H1 (cell line): ENCODE results near the gene ZNF423. TPM values are rescaled to one million over a fixed set of nuclear protein-coding genes. Genes with fewer than 3 reads are reported as not detected.

Experiments used
- CTCF ChIA-PET: fragments of 300-600 bp; sonication (Branson Sonifier 250); formaldehyde crosslinking; loops from one replicate; lab custom pipeline; 2021; ENCODE audit not compliant: partially characterized antibody; lab: Charles Lee
- POLR2A ChIA-PET: fragments of 300-600 bp; sonication (Branson Sonifier 250); formaldehyde crosslinking; loops from one replicate; lab custom pipeline; 2021; ENCODE audit warnings: inconsistent platforms; ENCODE audit not compliant: partially characterized antibody; lab: Charles Lee
- DNase-seq, 2 experiments: peaks; one replicate each; pipeline versions ENCODE4 v3.0.0 to v3.0.0-alpha.2; 2010 to 2022; ENCODE audit warnings: low spot score in 2 of 2, low read depth in 1 of 2, mixed read lengths in 1 of 2
- FAIRE-seq: peaks from 2 replicates; lab custom pipeline; 2011; peaks lifted over from hg19 to GRCh38; lab: Jason Lieb, UNC
- H2AFZ ChIP-seq: 2 replicates; pipeline ENCODE4 v1.8.1; 2012; ENCODE audit warnings: low read length, inconsistent platforms
- H2AK5ac ChIP-seq: 2 replicates; pipeline ENCODE4 v1.6.1; 2013; ENCODE audit warnings: low read depth, low read length
- H2BK120ac ChIP-seq: replicated peaks from 2 replicates; pipeline ENCODE3; 2013; ENCODE audit warnings: low read depth, low read length, inconsistent platforms
- H2BK12ac ChIP-seq: 2 replicates; pipeline ENCODE4 v1.6.1; 2013; ENCODE audit warnings: low read depth, low read length
- H2BK15ac ChIP-seq: 2 replicates; pipeline ENCODE4 v1.6.1; 2013; ENCODE audit warnings: low read length
- H2BK20ac ChIP-seq: 2 replicates; pipeline ENCODE4 v1.6.1; 2013; ENCODE audit warnings: low read length
- H2BK5ac ChIP-seq: 2 replicates; pipeline ENCODE4 v1.6.1; 2013; ENCODE audit warnings: low read depth, low read length
- H3K14ac ChIP-seq: 2 replicates; pipeline ENCODE4 v1.6.1; 2013; ENCODE audit warnings: inconsistent platforms; ENCODE audit not compliant: insufficient read length
- H3K18ac ChIP-seq: 2 replicates; pipeline ENCODE4 v1.6.1; 2013; ENCODE audit warnings: low read length; ENCODE audit errors: extremely low read depth
- H3K23ac ChIP-seq: 2 replicates; pipeline ENCODE4 v1.6.1; 2013; ENCODE audit warnings: inconsistent platforms; ENCODE audit not compliant: insufficient read length
- H3K23me2 ChIP-seq: 2 replicates; pipeline ENCODE4 v1.6.1; 2013; ENCODE audit warnings: low read depth, low read length
- H3K27ac ChIP-seq: 2 replicates; pipeline ENCODE4 v1.6.1; 2011; ENCODE audit warnings: low read depth, low read length, inconsistent platforms
- H3K27me3 ChIP-seq, 4 experiments: replicated peaks in 1 of 4; 1 replicate in 1 of 4; 2 replicates in 3 of 4; pipeline versions ENCODE4 v1.6.1 to v1.8.1; 2011 to 2013; ENCODE audit warnings: low read length in 3 of 4, mild to moderate bottlenecking in 3 of 4, inconsistent platforms in 2 of 4, mixed read lengths in 2 of 4, moderate library complexity in 1 of 4; ENCODE audit not compliant: control insufficient read depth in 3 of 4, insufficient read depth in 3 of 4; ENCODE audit errors: extremely low read depth in 1 of 4
- H3K36me3 ChIP-seq, 4 experiments: 2 replicates each; pipeline versions ENCODE4 v1.6.1 to v1.8.1; 2011 to 2013; ENCODE audit warnings: mild to moderate bottlenecking in 4 of 4, low read length in 3 of 4, moderate library complexity in 2 of 4, control low read depth in 1 of 4, inconsistent platforms in 1 of 4; ENCODE audit not compliant: insufficient read depth in 4 of 4, control insufficient read depth in 2 of 4
- H3K4ac ChIP-seq: replicated peaks from 2 replicates; pipeline ENCODE3; 2013; ENCODE audit warnings: low read length, low read depth, mixed read lengths, inconsistent platforms; ENCODE audit not compliant: insufficient read length
- H3K4me1 ChIP-seq, 4 experiments: replicated peaks in 1 of 4; 1 replicate in 1 of 4; 2 replicates in 3 of 4; pipeline versions ENCODE4 v1.6.1 to v1.8.1; 2011 to 2013; ENCODE audit warnings: low read length in 3 of 4, inconsistent platforms in 2 of 4, mixed read lengths in 1 of 4; ENCODE audit not compliant: insufficient read depth in 4 of 4, control insufficient read depth in 3 of 4
- H3K4me2 ChIP-seq, 2 experiments: 2 replicates each; pipeline versions ENCODE4 v1.6.1 to v1.8.1; 2011 to 2013; ENCODE audit warnings: low read depth in 2 of 2, low read length in 2 of 2, control low read depth in 1 of 2, inconsistent platforms in 1 of 2, mild to moderate bottlenecking in 1 of 2; ENCODE audit not compliant: insufficient read depth in 1 of 2
- H3K4me3 ChIP-seq, 4 experiments: fragments of 200-600, 300-600 bp in 1 of 4; sonication (generic), shearing (Covaris generic), sonication (Bioruptor Twin) in 1 of 4; 2 replicates each; pipeline versions ENCODE4 v1.5.1 to v1.8.1; 2011 to 2016; ENCODE audit warnings: low read length in 4 of 4, low read depth in 3 of 4, control low read depth in 2 of 4, inconsistent platforms in 2 of 4, mild to moderate bottlenecking in 2 of 4, mixed read lengths in 1 of 4, moderate library complexity in 1 of 4; ENCODE audit not compliant: insufficient read depth in 2 of 4; ENCODE audit errors: extremely low read depth in 1 of 4
- H3K56ac ChIP-seq: replicated peaks from 2 replicates; pipeline ENCODE3; 2013; ENCODE audit warnings: low read depth, mild to moderate bottlenecking, mixed read lengths, low read length, inconsistent platforms; ENCODE audit not compliant: insufficient read length
- H3K79me1 ChIP-seq: 2 replicates; pipeline ENCODE4 v1.6.1; 2013; ENCODE audit warnings: low read depth, low read length, control low read depth
- H3K79me2 ChIP-seq, 2 experiments: 2 replicates each; pipeline versions ENCODE4 v1.6.1 to v1.8.1; 2012 to 2013; ENCODE audit warnings: low read length in 2 of 2, mild to moderate bottlenecking in 2 of 2, inconsistent platforms in 1 of 2; ENCODE audit not compliant: insufficient read depth in 2 of 2, control insufficient read depth in 1 of 2
- H3K9ac ChIP-seq, 4 experiments: replicated peaks in 1 of 4; 1 replicate in 1 of 4; 2 replicates in 3 of 4; pipeline versions ENCODE4 v1.6.1 to v1.8.1; 2011 to 2013; ENCODE audit warnings: low read depth in 3 of 4, low read length in 3 of 4, control low read depth in 2 of 4, mild to moderate bottlenecking in 2 of 4, moderate library complexity in 2 of 4, inconsistent platforms in 1 of 4; ENCODE audit errors: extremely low read depth in 1 of 4
- H3K9me3 ChIP-seq, 2 experiments: 2 replicates each; pipeline versions ENCODE4 v1.6.1 to v1.8.1; 2012 to 2013; ENCODE audit warnings: mild to moderate bottlenecking in 2 of 2, moderate library complexity in 2 of 2, control low read depth in 1 of 2, inconsistent platforms in 1 of 2, low read depth in 1 of 2, low read length in 1 of 2, mixed read lengths in 1 of 2; ENCODE audit not compliant: insufficient read depth in 2 of 2
- H4K20me1 ChIP-seq, 2 experiments: replicated peaks in 1 of 2; 2 replicates each; pipeline versions ENCODE3 to v1.8.1; 2011 to 2013; ENCODE audit warnings: inconsistent platforms in 2 of 2, low read length in 2 of 2, mild to moderate bottlenecking in 1 of 2; ENCODE audit not compliant: insufficient read depth in 2 of 2, control insufficient read depth in 1 of 2
- H4K5ac ChIP-seq: 2 replicates; pipeline ENCODE4 v1.6.1; 2013; ENCODE audit warnings: low read length, low read depth, mixed read lengths, inconsistent platforms; ENCODE audit not compliant: insufficient read length
- H4K8ac ChIP-seq: 2 replicates; pipeline ENCODE4 v1.8.0; 2013; ENCODE audit warnings: mild to moderate bottlenecking, moderate library complexity, low read length, inconsistent platforms; ENCODE audit not compliant: insufficient read depth; ENCODE audit errors: extremely low read depth
- H4K91ac ChIP-seq: replicated peaks from 2 replicates; pipeline ENCODE3; 2013; ENCODE audit warnings: low read length, mixed read lengths, inconsistent platforms; ENCODE audit not compliant: insufficient read length
- BRCA1 ChIP-seq: IDR thresholded peaks from 2 replicates; pipeline ENCODE4 v1.6.1; 2012; ENCODE audit warnings: low read depth, low read length, improper control_type of control experiment
- CBX5 ChIP-seq: fragments of 300-800, 300-1000 bp; sonication (generic); IDR thresholded peaks from 2 replicates; pipeline ENCODE4 v1.7.1; 2016; ENCODE audit warnings: antibody characterized with exemption, low read length, low read depth
- EZH2 ChIP-seq: fragments of 200-600 bp; sonication (generic); IDR thresholded peaks from 2 replicates; pipeline ENCODE4 v1.7.1; 2012; ENCODE audit warnings: low read depth, mild to moderate bottlenecking, moderate library complexity, low read length, inconsistent platforms; ENCODE audit not compliant: severe bottlenecking
- JUN ChIP-seq: IDR thresholded peaks from 2 replicates; pipeline ENCODE4 v1.6.1; 2011; ENCODE audit warnings: low read depth, mild to moderate bottlenecking, improper control_type of control experiment, low read length
- KDM1A ChIP-seq: fragments of 200-600, 300-600 bp; sonication (generic); IDR thresholded peaks from 2 replicates; pipeline ENCODE4 v1.7.1; 2016; ENCODE audit warnings: mild to moderate bottlenecking, low read length, borderline replicate concordance
- MAFK ChIP-seq: IDR thresholded peaks from 2 replicates; pipeline ENCODE4 v1.6.1; 2012; ENCODE audit warnings: low read depth, mild to moderate bottlenecking, improper control_type of control experiment, low read length
- RBBP5 ChIP-seq: IDR thresholded peaks from 2 replicates; pipeline ENCODE4 v1.7.1; 2012; ENCODE audit warnings: low read depth, mild to moderate bottlenecking, inconsistent platforms, low read length, moderate library complexity, borderline replicate concordance
- SP2 ChIP-seq: IDR thresholded peaks from 2 replicates; pipeline ENCODE4 v1.6.1; 2012; ENCODE audit warnings: mild to moderate bottlenecking, low read length, inconsistent platforms
- WGBS, 2 experiments: shearing (Covaris generic) in 1 of 2; methylation state at CpG; one replicate each; pipeline versions ENCODE4 v1.1.6 to v1.1.7; 2013 to 2015; ENCODE audit warnings: low lambda C conversion rate in 2 of 2, mixed read lengths in 2 of 2, inconsistent platforms in 1 of 2, low coverage in 1 of 2, missing lambda C conversion rate in 1 of 2; ENCODE audit not compliant: insufficient replicate concordance in 2 of 2, insufficient coverage in 1 of 2, insufficient read length in 1 of 2; ENCODE audit errors: extremely low coverage in 1 of 2, missing lambda C conversion rate in 1 of 2; 5-methylcytosine and 5-hydroxymethylcytosine counted together
- polyA plus RNA-seq, 7 experiments: library from polyadenylated mRNA; depleted of rRNA in 3 of 7; stranded (reverse) in 5 of 7; unstranded in 2 of 7; fragments of >200 nt in 5 of 7; fragments of 200-250 nt in 2 of 7; gene quantifications; 1 replicate in 5 of 7; 2 replicates in 1 of 7; 4 replicates in 1 of 7; pipeline versions ENCODE4 v1.2.1 to v1.2.3, GENCODE V29; 2011 to 2013; ENCODE audit warnings: missing spikeins in 2 of 7, mixed read lengths in 2 of 7
- total RNA-seq: library from RNA; stranded (reverse); fragmentation: NEBNext Ultra II Directional; extraction: Animal tissue kit (Norgen Biotek cat#: 25700); gene quantifications from 2 replicates; pipeline ENCODE4 v1.2.1, GENCODE V29; 2021

ZNF423 gene
- total and polyA plus RNA-seq, 2 of the 8 experiments (the other 6 are each of a cell fraction or from before 2014, with no cell fraction given), result 38.2 to 52.3 TPM

- no peak overlapping the region for H2AK5ac ChIP-seq
- H3K4me2 ChIP-seq, result no peak overlapping the region
- H3K4me1 ChIP-seq, result peaks cover 0 to 9% (median 3%) of the 10 kb centered on the region in 4 experiments; a peak in 6 of 7 replicates
- no peak overlapping the region for H4K91ac ChIP-seq
- H3K18ac ChIP-seq, result no peak overlapping the region
- 85% methylated on average over 11 of the region's 11 CpGs; no CpG with 5 or more reads in 1 of the 2 experiments for WGBS, 2 experiments
- H3K23me2 ChIP-seq, result no peaks in the 10 kb centered on the region
- H2BK20ac ChIP-seq, result no peak overlapping the region
- no peak overlapping the region for H2AFZ ChIP-seq
- no peak overlapping the region for H2BK120ac ChIP-seq
- H2BK15ac ChIP-seq, result no peak overlapping the region
- H4K5ac ChIP-seq, result no peak overlapping the region
- H2BK12ac ChIP-seq, result no peak overlapping the region
- H3K4me3 ChIP-seq, result no peak overlapping the region
- no peak overlapping the region for H2BK5ac ChIP-seq
- H3K4ac ChIP-seq, result no peak overlapping the region
- H3K14ac ChIP-seq, result no peak overlapping the region
- no peaks in the 10 kb centered on the region for H3K79me2 ChIP-seq
- FAIRE-seq (no peak), DNase-seq (peak in 1 of 2 experiments; percentile 35)
- no peak overlapping the region for H3K56ac ChIP-seq
- no peaks in the 10 kb centered on the region for H4K20me1 ChIP-seq
- H3K23ac ChIP-seq, result no peak overlapping the region
- H3K27ac ChIP-seq, result no peak overlapping the region
- CTCF ChIA-PET, result interaction anchor here (0.6 to 2.5 kb wide), 15 partner anchors 10 to 499 kb away, joined by 3 to 11 read pairs (median 4); no protein-coding TSS in a partner anchor
- H3K36me3 ChIP-seq, result no peaks in the 10 kb centered on the region
- no peak overlapping the region for H3K9ac ChIP-seq
- H3K9me3 ChIP-seq, result no peaks in the 10 kb centered on the region
- POLR2A ChIA-PET, result no interaction called here
- H3K79me1 ChIP-seq, result no peaks in the 10 kb centered on the region; the same call in 1 of the 2 replicates
- H4K8ac ChIP-seq, result no peak overlapping the region
- H3K27me3 ChIP-seq, result no peaks in the 10 kb centered on the region; a peak in 2 of 7 replicates
- TF ChIP-seq KDM1A (no peak), EZH2 (no peak), SP2 (no peak), JUN (no peak), CBX5 (no peak), BRCA1 (no peak), MAFK (no peak), RBBP5 (no peak)
These were observed 400.5 kb downstream of the ZNF423 start for GRCh38 chr16:49455181-49455990.
